ENCODE data around the gene IFIT2. TPM values are rescaled to one million over a fixed set of nuclear protein-coding genes. Genes with fewer than 3 reads are reported as not detected.

The IFIT2 gene
- total RNA-seq, 1 donor from 2014 or later: 0.85 TPM

DNA sequence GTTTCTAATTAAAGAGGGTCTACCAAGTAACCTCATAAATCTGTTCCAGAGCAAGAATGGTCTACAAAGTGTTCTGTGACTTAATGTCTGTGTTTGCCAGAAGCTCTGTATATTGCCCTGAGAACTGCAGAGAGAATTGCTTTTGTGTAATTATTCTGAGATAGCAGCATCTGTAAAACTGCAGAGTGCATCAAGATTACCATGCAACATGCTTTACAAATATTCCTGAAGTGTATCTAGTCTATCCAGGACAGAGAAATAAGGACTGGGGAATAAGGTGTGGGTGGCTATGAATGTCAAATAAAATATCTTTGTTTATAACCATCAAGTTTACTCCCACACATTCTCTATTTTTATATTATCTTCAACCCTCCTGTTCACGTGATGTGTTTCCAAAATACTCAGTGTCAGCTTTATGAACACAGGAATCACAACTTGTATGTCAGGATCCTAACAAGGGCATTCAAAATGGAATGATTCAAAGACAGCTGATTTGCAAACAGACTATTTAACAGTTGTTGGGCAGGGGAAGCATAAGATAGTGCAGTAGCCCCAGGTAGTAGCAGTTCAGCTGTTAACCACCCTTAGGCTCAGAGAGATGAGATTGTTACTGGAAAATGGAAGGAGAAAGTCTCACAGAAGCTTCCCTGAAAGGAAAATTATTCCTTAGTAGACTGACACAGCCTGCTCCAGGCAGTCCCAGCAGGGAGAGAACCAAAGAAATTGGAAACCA is 35.0 kb upstream of the IFIT2 start:
- H3K27ac ChIP-seq: no peak overlapping the region
- peaks cover 0 to 5% of the 10 kb centered on the region in 2 donors for H3K4me1 ChIP-seq
- no peak overlapping the region for H3K4me3 ChIP-seq
- no peaks in the 10 kb centered on the region for H3K9me3 ChIP-seq
- no peaks in the 10 kb centered on the region for H3K36me3 ChIP-seq
- DNase-seq (ENCODE audit: low spot score in 2 of 2): no peak
- no peak for TF ChIP-seq CTCF (IDR thresholded peaks at IDR 0.05)
- H3K27me3 ChIP-seq: no peaks in the 10 kb centered on the region
- intact Hi-C loops (cut with DNase I): no loop called here

- H3K4me1 ChIP-seq: no peaks in the 10 kb centered on the region
- intact Hi-C loops (cut with DNase I): no loop called here
- H3K27me3 ChIP-seq: no peaks in the 10 kb centered on the region
- no peak for DNase-seq (ENCODE audit: low spot score in 2 of 2)
- no peaks in the 10 kb centered on the region for H3K9me3 ChIP-seq
- H3K4me3 ChIP-seq: no peak overlapping the region
- no peak overlapping the region for H3K27ac ChIP-seq
- H3K36me3 ChIP-seq: no peaks in the 10 kb centered on the region
- no peak for TF ChIP-seq CTCF (IDR thresholded peaks at IDR 0.05)
These were observed 32.3 kb upstream of the IFIT2 start for GRCh38 chr10:89269433-89270152.

DNA sequence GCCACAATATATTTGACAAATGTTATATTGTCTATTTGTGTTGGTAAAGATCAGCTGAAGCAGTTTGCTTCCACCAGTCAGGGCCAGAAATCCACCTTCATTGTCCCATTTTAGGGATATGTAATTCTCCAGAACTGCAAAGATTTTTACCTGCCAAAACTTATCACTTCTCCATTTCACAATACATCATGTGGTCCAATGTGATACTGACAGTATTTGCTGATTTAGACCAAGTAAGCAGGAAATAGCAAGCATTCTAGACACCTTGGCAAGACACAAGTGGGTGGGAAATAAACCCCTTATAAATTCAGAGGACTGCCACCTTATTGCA is 31.7 kb upstream of the IFIT2 start:
- intact Hi-C loops (cut with DNase I): no loop called here
- H3K9me3 ChIP-seq: no peaks in the 10 kb centered on the region
- no peak overlapping the region for H3K27ac ChIP-seq
- no peaks in the 10 kb centered on the region for H3K27me3 ChIP-seq
- TF ChIP-seq CTCF (IDR thresholded peaks at IDR 0.05): no peak
- no peak for DNase-seq (ENCODE audit: low spot score in 2 of 2)
- H3K36me3 ChIP-seq: no peaks in the 10 kb centered on the region
- no peaks in the 10 kb centered on the region for H3K4me1 ChIP-seq
- H3K4me3 ChIP-seq: no peak overlapping the region

DNA sequence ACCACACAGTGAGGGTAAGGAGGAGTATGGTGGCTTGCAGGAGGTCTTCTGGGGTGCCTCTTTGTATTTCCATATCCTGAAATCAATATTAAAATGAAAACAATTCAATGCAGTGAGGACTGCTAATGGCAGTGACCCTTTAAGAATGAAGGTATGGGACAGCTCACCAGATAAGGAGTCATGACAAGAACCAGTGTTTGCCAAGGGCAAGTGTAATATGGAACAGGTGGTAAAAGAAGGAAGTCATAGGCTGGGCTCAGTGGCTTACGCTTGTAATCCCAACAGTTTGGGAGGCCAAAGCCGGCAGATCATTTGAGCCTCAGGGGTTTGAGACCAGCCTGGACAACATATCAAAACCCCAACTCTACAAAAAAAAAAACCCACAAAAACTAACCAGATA is 30.3 kb upstream of the IFIT2 start:
- H3K4me3 ChIP-seq: no peak overlapping the region

GRCh38 chr10:89273680-89274079 is 28.2 kb upstream of the IFIT2 start:
- DNase-seq (ENCODE audit: low spot score in 2 of 2): no peak

More for the DNA sequence above, 30.3 kb upstream of the IFIT2 start:
- TF ChIP-seq CTCF (IDR thresholded peaks at IDR 0.05): no peak
- no peak overlapping the region for H3K27ac ChIP-seq
- DNase-seq (ENCODE audit: low spot score in 2 of 2): no peak
- H3K9me3 ChIP-seq: no peaks in the 10 kb centered on the region
- no peaks in the 10 kb centered on the region for H3K36me3 ChIP-seq
- peaks cover 0 to 2% of the 10 kb centered on the region in 2 donors for H3K4me1 ChIP-seq
- H3K27me3 ChIP-seq: no peaks in the 10 kb centered on the region
- intact Hi-C loops (cut with DNase I): no loop called here

More at GRCh38 chr10:89273680-89274079, 28.2 kb upstream of the IFIT2 start:
- H3K27ac ChIP-seq: no peak overlapping the region
- H3K4me1 ChIP-seq: peaks cover 2 to 13% of the 10 kb centered on the region in 2 donors
- H3K9me3 ChIP-seq: no peaks in the 10 kb centered on the region
- no peak for TF ChIP-seq CTCF (IDR thresholded peaks at IDR 0.05)
- no peak overlapping the region for H3K4me3 ChIP-seq
- no peaks in the 10 kb centered on the region for H3K27me3 ChIP-seq
- no peaks in the 10 kb centered on the region for H3K36me3 ChIP-seq
- intact Hi-C loops (cut with DNase I): loop anchor here (2.0 kb wide), 1 partner anchor 103 kb away; no protein-coding TSS in a partner anchor
